Kidney (tissue), 14 donors: ENCODE data around the gene AP4M1. TPM values are rescaled to one million over a fixed set of nuclear protein-coding genes. Genes with fewer than 3 reads are reported as not detected.

Experiments used
- DNase-seq, 5 donors: peaks; one replicate each; pipeline ENCODE4 v3.0.0-alpha.2; 2013 to 2020
- FAIRE-seq: peaks from 2 replicates; lab custom pipeline; 2012; peaks lifted over from hg19 to GRCh38; lab: Jason Lieb, UNC
- H3K27ac ChIP-seq, 2 donors: one replicate each; pipeline ENCODE4 v1.7.0; 2013; ENCODE audit warnings: low read depth in 2 of 2, low read length in 2 of 2, inconsistent platforms in 1 of 2
- H3K27me3 ChIP-seq: one replicate; pipeline ENCODE4 v1.7.1; 2013; ENCODE audit warnings: low read length, inconsistent platforms; ENCODE audit not compliant: control insufficient read depth, insufficient read depth
- H3K36me3 ChIP-seq, 3 donors: one replicate each; pipeline versions ENCODE4 v1.7.0 to v1.7.1; 2013; ENCODE audit warnings: low read length in 3 of 3, control low read depth in 1 of 3, inconsistent platforms in 1 of 3; ENCODE audit not compliant: insufficient read depth in 3 of 3, control insufficient read depth in 2 of 3
- H3K4me1 ChIP-seq, 3 donors: one replicate each; pipeline versions ENCODE4 v1.7.0 to v1.7.1; 2013; ENCODE audit warnings: low read length in 3 of 3, inconsistent platforms in 1 of 3, low read depth in 1 of 3; ENCODE audit not compliant: control insufficient read depth in 2 of 3, insufficient read depth in 2 of 3
- H3K4me3 ChIP-seq, 3 donors: one replicate each; pipeline versions ENCODE4 v1.7.0 to v1.8.1; 2013; ENCODE audit warnings: low read length in 3 of 3, control low read depth in 1 of 3, inconsistent platforms in 1 of 3
- H3K9ac ChIP-seq, 3 donors: one replicate each; pipeline versions ENCODE4 v1.7.0 to v1.7.1; 2013; ENCODE audit warnings: low read length in 3 of 3, control low read depth in 1 of 3, inconsistent platforms in 1 of 3
- H3K9me3 ChIP-seq, 3 donors: one replicate each; pipeline versions ENCODE4 v1.7.0 to v1.7.1; 2013; ENCODE audit warnings: low read length in 3 of 3, control low read depth in 1 of 3, inconsistent platforms in 1 of 3; ENCODE audit not compliant: control insufficient read depth in 2 of 3, insufficient read depth in 1 of 3
- CTCF ChIP-seq: IDR thresholded peaks from 3 replicates; pipeline ENCODE4 v1.5.1; 2012; ENCODE audit warnings: mild to moderate bottlenecking, moderate library complexity, borderline replicate concordance; ENCODE audit not compliant: insufficient read depth; ENCODE audit errors: extremely low read depth
- intact Hi-C: fragments of 100-400 bp; cut with DNase I; formaldehyde crosslinking; loops from one replicate; pipeline ENCODE4 v1.11.1; 2022
- polyA plus RNA-seq: library from polyadenylated mRNA; stranded (reverse); fragments of 350-450 nt; fragmentation: Illumina TruSeq; extraction: RNeasy Lipid Tissue Mini Kit (QIAGEN cat#74804); gene quantifications from one replicate; pipeline ENCODE4 v1.2.3, GENCODE V29; 2014; ENCODE audit warnings: low read depth, low replicate concordance; ENCODE audit not compliant: insufficient read depth
- total RNA-seq: library from RNA; stranded (reverse); fragmentation: NEBNext Ultra II Directional; extraction: Animal tissue kit (Norgen Biotek cat#: 25700); gene quantifications from one replicate; pipeline ENCODE4 v1.2.1, GENCODE V29; 2021
- donor health status: control.
- donor health status: control.
- donor health status: control.
- donor health status: control.
- donor health status: control.
- donor health status: DM: yes; HTN: yes; CAD: no.
- donor health status: Normal renal cell carcinoma (clear cell type).

Gene AP4M1
- total and polyA plus RNA-seq, 2 donors from 2014 or later = 16.4 to 22.8 TPM

DNA sequence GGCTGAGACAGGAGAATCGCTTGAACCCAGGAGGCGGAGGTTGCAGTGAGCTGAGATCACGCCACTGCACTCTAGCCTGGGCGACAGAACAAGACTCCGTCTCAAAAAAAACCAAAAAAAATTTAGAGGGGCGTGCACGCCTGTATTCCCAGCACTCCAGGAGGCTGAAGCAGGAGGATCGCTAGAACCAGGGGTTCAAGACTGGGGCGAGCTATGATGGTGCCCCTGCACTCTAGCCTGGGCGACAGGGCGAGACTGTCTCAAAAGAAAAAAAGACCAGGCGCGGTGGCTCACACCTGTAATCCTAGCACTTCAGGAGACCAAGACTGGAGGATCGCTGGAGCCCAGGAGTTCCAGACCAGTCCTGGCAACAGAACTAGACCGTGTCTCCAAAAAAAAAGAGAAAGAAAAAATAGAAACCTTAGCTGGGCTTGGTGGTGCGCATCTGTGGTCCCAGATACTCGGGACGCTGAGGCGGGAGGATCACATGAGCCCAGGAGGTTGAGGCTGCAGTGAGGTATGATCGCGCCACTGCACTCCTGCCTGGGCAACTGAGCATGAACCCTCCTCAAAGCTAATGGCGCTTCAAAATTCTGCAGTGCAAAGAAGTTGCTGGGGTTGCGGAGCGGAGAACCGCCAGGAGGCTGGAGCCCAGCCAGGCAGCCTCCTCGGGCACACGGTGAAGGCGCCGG is 24.9 kb downstream of the AP4M1 start:
- Histone ChIP-seq H3K27ac (peak overlapping the region; percentile 99 to 100), H3K4me1 (peaks cover 0 to 14% (median 8%) of the 10 kb centered on the region in 3 donors), H3K36me3 (no peaks in the 10 kb centered on the region), H3K9ac (peak overlapping the region; percentile 80 to 96 (median 88)), H3K9me3 (no peaks in the 10 kb centered on the region), H3K4me3 (peak overlapping the region; percentile 84 to 96 (median 91)), H3K27me3 (no peaks in the 10 kb centered on the region)
- intact Hi-C loops = no loop called here
- FAIRE-seq (no peak), DNase-seq (no peak)
- no peak for TF ChIP-seq CTCF

DNA sequence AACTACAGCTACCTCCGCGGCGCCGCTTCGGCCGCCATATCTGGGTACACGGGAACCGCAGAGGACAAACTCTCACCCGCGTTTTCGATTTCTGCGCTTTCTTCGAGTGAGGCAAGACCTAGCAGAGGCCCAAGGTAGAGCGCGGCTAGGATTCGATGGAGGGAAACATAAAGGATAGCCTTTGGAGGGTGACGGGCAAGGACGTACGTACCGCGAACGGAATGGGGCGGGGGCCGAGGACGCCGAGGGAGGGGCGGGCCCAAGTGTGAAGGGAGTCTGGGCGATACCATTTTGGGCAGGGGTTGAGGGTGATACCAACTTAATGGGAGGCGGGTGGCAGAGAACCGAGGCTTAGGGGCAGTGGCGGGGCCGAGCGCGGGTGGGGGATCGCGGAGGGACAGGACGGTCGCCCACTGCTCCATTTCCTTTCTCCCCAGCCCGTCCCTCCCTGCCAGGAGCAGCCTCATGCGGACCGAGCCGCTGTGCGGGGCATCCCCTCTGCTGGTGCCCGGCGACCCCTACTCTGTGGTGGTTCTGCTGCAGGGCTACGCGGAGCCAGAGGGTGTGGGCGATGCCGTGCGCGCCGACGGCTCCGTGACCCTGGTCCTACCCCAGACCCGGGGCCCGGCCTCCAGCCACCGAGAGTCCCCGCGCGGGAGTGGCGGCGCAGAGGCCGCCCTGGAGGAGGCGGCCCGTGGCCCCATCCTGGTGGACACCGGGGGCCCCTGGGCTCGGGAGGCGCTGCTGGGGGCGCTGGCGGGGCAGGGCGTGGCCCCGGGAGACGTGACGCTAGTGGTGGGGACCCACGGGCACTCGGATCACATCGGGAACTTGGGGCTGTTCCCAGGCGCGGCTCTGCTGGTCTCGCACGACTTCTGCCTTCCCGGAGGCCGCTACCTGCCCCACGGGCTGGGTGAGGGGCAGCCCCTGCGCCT is 25.8 kb downstream of the AP4M1 start, which contains the start of gene MBLAC1:
Gene MBLAC1 (plus strand): TSS at position 37 of the 935 bp plus-strand sequence. CDS start 429 bp downstream, at position 466.
- intact Hi-C loops = no loop called here

More for the DNA sequence above, 25.8 kb downstream of the AP4M1 start, which contains the start of gene MBLAC1:
- Histone ChIP-seq H3K36me3 (no peaks in the 10 kb centered on the region), H3K4me3 (peak within 1 kb of the TSS; percentile 84 to 96 (median 91)), H3K4me1 (peaks cover 0 to 14% (median 8%) of the 10 kb centered on the region in 3 donors), H3K9me3 (no peaks in the 10 kb centered on the region), H3K27me3 (no peaks in the 10 kb centered on the region), H3K27ac (peak within 1 kb of the TSS; percentile 99 to 100), H3K9ac (peak within 1 kb of the TSS; percentile 80 to 96 (median 88))
- no peak for FAIRE-seq
- TF ChIP-seq CTCF = no peak
- peak; percentile 93 to 97 (median 96) for DNase-seq
